Suprapubic skin (tissue), 4 donors: Measurements from ENCODE around the gene AKAP13. TPM values are rescaled to one million over a fixed set of nuclear protein-coding genes. Genes with fewer than 3 reads are reported as not detected.

Source experiments
- DNase-seq, 2 donors: peaks; one replicate each; pipeline ENCODE4 v3.0.0-alpha.2; 2019; ENCODE audit warnings: low spot score in 2 of 2
- H3K27ac ChIP-seq: fragments of 200-600 bp; sonication (generic); one replicate; pipeline ENCODE4 v1.5.1; 2019
- H3K27me3 ChIP-seq: fragments of 200-600 bp; sonication (generic); one replicate; pipeline ENCODE4 v1.5.1; 2019
- H3K36me3 ChIP-seq: fragments of 200-600 bp; sonication (generic); one replicate; pipeline ENCODE4 v1.5.1; 2019
- H3K4me1 ChIP-seq: fragments of 200-600 bp; sonication (generic); one replicate; pipeline ENCODE4 v1.5.1; 2019
- H3K4me3 ChIP-seq: fragments of 200-600 bp; sonication (generic); one replicate; pipeline ENCODE4 v1.5.1; 2019; ENCODE audit warnings: mild to moderate bottlenecking
- H3K9me3 ChIP-seq: fragments of 200-600 bp; sonication (generic); one replicate; pipeline ENCODE4 v1.5.1; 2019
- CTCF ChIP-seq, 2 donors: fragments of 200-600 bp in 1 of 2; fragments of 450-650 bp in 1 of 2; sonication (generic) in 1 of 2; IDR thresholded peaks; one replicate each; pipeline ENCODE4 v1.5.1; 2016 to 2019; ENCODE audit warnings: antibody characterized with exemption in 2 of 2, mild to moderate bottlenecking in 1 of 2, moderate library complexity in 1 of 2
- EP300 ChIP-seq: sonication (generic); formaldehyde crosslinking; IDR thresholded peaks from one replicate; pipeline ENCODE4 v1.6.1; 2017; ENCODE audit warnings: antibody characterized with exemption
- POLR2A ChIP-seq, 2 donors: fragments of 450-650 bp; IDR thresholded peaks; one replicate each; pipeline ENCODE4 v1.6.1; 2017; ENCODE audit warnings: antibody characterized with exemption in 2 of 2, mild to moderate bottlenecking in 2 of 2, moderate library complexity in 2 of 2
- POLR2AphosphoS5 ChIP-seq, 3 donors: sonication (generic); formaldehyde crosslinking; IDR thresholded peaks; one replicate each; pipeline ENCODE4 v1.6.1; 2017; ENCODE audit warnings: antibody characterized with exemption in 3 of 3
- WGBS: methylation state at CpG from one replicate; pipeline ENCODE4 v1.1.5; 2018; 5-methylcytosine and 5-hydroxymethylcytosine counted together
- total RNA-seq, 4 donors: library from RNA; depleted of rRNA; stranded (reverse); fragments of >200 nt; gene quantifications; one replicate each; pipeline ENCODE4 v1.1.0, GENCODE V29; 2016

AKAP13 gene
- total RNA-seq, 4 donors from 2014 or later, result 124 to 249 (median 163) TPM

- Histone ChIP-seq H3K36me3 (no peaks in the 10 kb centered on the region), H3K4me3 (no peak overlapping the region), H3K4me1 (peaks cover 2% of the 10 kb centered on the region), H3K9me3 (no peaks in the 10 kb centered on the region), H3K27ac (no peak overlapping the region), H3K27me3 (no peaks in the 10 kb centered on the region)
- no peak for DNase-seq
- TF ChIP-seq CTCF (IDR thresholded peaks at IDR 0.05), result no peak
- TF ChIP-seq POLR2AphosphoS5 (IDR thresholded peaks at IDR 0.05), result no peak
- no peak for TF ChIP-seq POLR2A (IDR thresholded peaks at IDR 0.05)
- TF ChIP-seq EP300, result no peak
- 91% methylated on average over 5 of the region's 5 CpGs for WGBS
Measured at GRCh38 chr15:85388566-85389305, 8.3 kb downstream of the AKAP13 start.

DNA sequence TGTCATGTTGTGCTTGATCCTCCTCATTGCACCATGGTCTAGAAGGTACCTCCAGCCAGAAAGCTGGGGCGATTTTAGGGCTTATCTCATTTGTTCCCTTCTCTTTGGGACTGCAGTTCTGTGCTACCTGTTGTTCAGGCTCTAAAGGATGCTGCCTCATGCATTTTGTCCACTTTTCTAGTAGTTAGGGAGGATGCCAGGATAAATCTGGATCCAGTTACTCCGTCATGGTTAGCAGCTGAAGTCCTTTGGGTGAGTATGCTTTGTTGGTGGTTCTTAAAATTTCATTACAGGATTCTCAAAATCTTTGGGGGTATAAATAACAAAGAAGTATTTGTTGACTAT lies 8.9 kb downstream of the AKAP13 start:
- Histone ChIP-seq H3K4me1 (peaks cover 2% of the 10 kb centered on the region), H3K27ac (no peak overlapping the region), H3K36me3 (no peaks in the 10 kb centered on the region), H3K4me3 (no peak overlapping the region), H3K27me3 (no peaks in the 10 kb centered on the region), H3K9me3 (no peaks in the 10 kb centered on the region)
- 94% methylated on average over 2 of the region's 2 CpGs for WGBS
- TF ChIP-seq EP300 (no peak), POLR2AphosphoS5 (IDR thresholded peaks at IDR 0.05) (no peak), POLR2A (IDR thresholded peaks at IDR 0.05) (no peak), CTCF (IDR thresholded peaks at IDR 0.05) (no peak)
- no peak for DNase-seq

DNA sequence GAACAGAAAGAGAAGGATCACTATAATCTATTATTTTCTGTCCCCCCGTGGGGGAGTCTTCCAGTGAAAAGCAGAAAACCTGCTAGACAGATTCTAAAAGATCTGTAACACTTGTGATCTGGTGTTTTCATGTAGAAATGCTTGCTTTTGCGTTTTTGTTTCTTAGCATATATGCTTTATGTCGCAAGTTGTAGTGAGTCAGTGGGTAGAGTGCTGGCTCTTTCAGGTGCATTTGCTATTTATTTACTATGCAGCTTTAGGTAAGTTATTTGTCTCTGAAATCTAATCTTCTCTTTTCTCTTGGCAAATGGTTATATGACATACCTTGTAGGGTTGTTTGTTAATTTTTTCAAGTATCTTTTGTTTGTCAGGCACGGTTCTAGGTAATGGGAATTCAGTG lies 9.4 kb downstream of the AKAP13 start:
- no peak for DNase-seq
- Histone ChIP-seq H3K36me3 (no peaks in the 10 kb centered on the region), H3K4me3 (no peak overlapping the region), H3K4me1 (peaks cover 7% of the 10 kb centered on the region), H3K27me3 (no peaks in the 10 kb centered on the region), H3K9me3 (no peaks in the 10 kb centered on the region), H3K27ac (no peak overlapping the region)
- TF ChIP-seq POLR2A (IDR thresholded peaks at IDR 0.05) (no peak), POLR2AphosphoS5 (IDR thresholded peaks at IDR 0.05) (no peak), EP300 (no peak)
- 86% methylated on average over 4 of the region's 4 CpGs for WGBS

- TF ChIP-seq EP300 (no peak), POLR2AphosphoS5 (IDR thresholded peaks at IDR 0.05) (no peak), CTCF (IDR thresholded peaks at IDR 0.05) (no peak), POLR2A (IDR thresholded peaks at IDR 0.05) (no peak)
- Histone ChIP-seq H3K4me1 (peaks cover 17% of the 10 kb centered on the region), H3K9me3 (no peaks in the 10 kb centered on the region), H3K27me3 (no peaks in the 10 kb centered on the region), H3K27ac (no peak overlapping the region), H3K36me3 (no peaks in the 10 kb centered on the region), H3K4me3 (no peak overlapping the region)
- DNase-seq, result no peak
- whole genome bisulfite sequencing, result 88% methylated on average over 2 of the region's 2 CpGs
Measured at GRCh38 chr15:85393210-85393609, 12.8 kb downstream of the AKAP13 start.

DNA sequence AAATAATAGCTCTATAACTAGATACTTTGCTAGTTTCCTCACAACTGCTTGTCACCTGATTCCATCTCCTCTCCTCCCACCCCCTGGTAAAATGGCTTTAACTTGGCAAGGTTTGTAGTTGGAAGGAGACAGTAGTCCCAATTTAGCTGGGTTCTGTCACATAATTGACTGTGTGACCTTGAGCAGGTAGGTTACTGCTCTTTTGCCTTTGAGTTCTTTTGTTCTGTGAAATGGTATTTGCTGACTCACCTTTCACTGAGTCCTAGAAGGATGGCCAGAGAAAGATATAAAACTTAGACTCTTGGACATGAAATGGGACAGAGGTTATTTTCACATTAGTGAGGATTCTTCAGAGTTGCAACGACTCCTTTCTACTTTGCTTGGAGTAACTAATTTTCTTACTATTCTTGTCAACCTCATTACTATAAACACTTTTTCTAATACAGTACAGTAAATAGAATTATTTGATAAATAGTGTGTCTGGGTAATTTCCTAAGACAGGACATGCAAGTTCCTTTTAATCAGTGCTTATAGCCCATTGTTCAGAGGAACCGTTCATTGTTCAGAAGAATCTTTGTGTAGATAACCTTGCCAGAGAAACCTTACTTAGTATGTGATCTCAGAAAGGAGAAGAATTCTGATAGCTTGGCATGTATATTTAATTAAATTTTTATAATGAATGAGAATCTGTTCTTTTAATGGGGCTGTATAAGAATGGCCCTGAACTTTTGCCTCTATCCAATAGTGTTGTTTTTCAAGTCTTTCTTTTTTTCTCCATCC lies 14.3 kb downstream of the AKAP13 start:
- H3K27ac ChIP-seq, result no peak overlapping the region
- no peaks in the 10 kb centered on the region for H3K9me3 ChIP-seq
- no peaks in the 10 kb centered on the region for H3K36me3 ChIP-seq
- 65% methylated on average over 2 of the region's 2 CpGs for WGBS
- H3K4me3 ChIP-seq, result no peak overlapping the region
- H3K27me3 ChIP-seq, result no peaks in the 10 kb centered on the region
- no peak for DNase-seq
- TF ChIP-seq POLR2AphosphoS5 (IDR thresholded peaks at IDR 0.05) (no peak), POLR2A (IDR thresholded peaks at IDR 0.05) (no peak), CTCF (IDR thresholded peaks at IDR 0.05) (no peak), EP300 (no peak)
- peaks cover 20% of the 10 kb centered on the region for H3K4me1 ChIP-seq
